CD8-positive, alpha-beta memory T cell (primary cell): ENCODE measurements around the gene ZNF195. TPM values are rescaled to one million over a fixed set of nuclear protein-coding genes. Genes with fewer than 3 reads are reported as not detected.
"Not testable (repeated sequence)": the region's sequence is repeated elsewhere in the genome, so short reads cannot be mapped to it uniquely, and the experiment has no call there.

Experiments used
- CTCF ChIA-PET: fragments of 350-600 bp; sonication (Branson Sonifier 250); formaldehyde crosslinking; loops from one replicate; lab custom pipeline; 2021; ENCODE audit warnings: antibody characterized with exemption; lab: Charles Lee
- POLR2A ChIA-PET: fragments of 350-600 bp; sonication (Branson Sonifier 250); formaldehyde crosslinking; loops from one replicate; lab custom pipeline; 2021; ENCODE audit warnings: antibody characterized with exemption; lab: Charles Lee
- DNase-seq, 5 donors: peaks; one replicate each; pipeline versions ENCODE4 v3.0.0 to v3.0.0-alpha.2; 2020 to 2022; ENCODE audit warnings: mixed read lengths in 1 of 5
- H3K27ac ChIP-seq: one replicate; pipeline ENCODE4 v1.7.0; 2013; ENCODE audit warnings: low read depth, mild to moderate bottlenecking, low read length, moderate library complexity
- H3K27me3 ChIP-seq: 2 replicates; pipeline ENCODE4 v1.7.0; 2013; ENCODE audit warnings: low read length, mild to moderate bottlenecking; ENCODE audit not compliant: insufficient read depth, poor library complexity, severe bottlenecking
- H3K36me3 ChIP-seq: 2 replicates; pipeline ENCODE4 v1.7.0; 2013; ENCODE audit warnings: mild to moderate bottlenecking, low read length, moderate library complexity; ENCODE audit not compliant: insufficient read depth
- H3K4me1 ChIP-seq: 2 replicates; pipeline ENCODE4 v1.7.0; 2013; ENCODE audit warnings: mild to moderate bottlenecking, low read length, moderate library complexity; ENCODE audit not compliant: insufficient read depth
- H3K4me3 ChIP-seq: 2 replicates; pipeline ENCODE4 v1.7.0; 2013; ENCODE audit warnings: mild to moderate bottlenecking, low read length
- H3K9me3 ChIP-seq: 2 replicates; pipeline ENCODE4 v1.7.0; 2013; ENCODE audit warnings: mild to moderate bottlenecking, low read length
- H3K27ac Mint-ChIP-seq, 8 donors: one replicate each; pipeline ENCODE4 v1.8.0; 2020 to 2021; ENCODE audit warnings: mixed read lengths in 8 of 8, mild to moderate bottlenecking in 6 of 8, inconsistent platforms in 3 of 8, moderate library complexity in 3 of 8
- H3K27me3 Mint-ChIP-seq, 2 donors: one replicate each; pipeline ENCODE4 v1.8.0; 2020 to 2021; ENCODE audit warnings: mixed read lengths in 2 of 2, mild to moderate bottlenecking in 1 of 2, moderate library complexity in 1 of 2
- H3K36me3 Mint-ChIP-seq, 3 donors: one replicate each; pipeline ENCODE4 v1.8.0; 2020 to 2021; ENCODE audit warnings: mixed read lengths in 3 of 3, inconsistent platforms in 1 of 3, mild to moderate bottlenecking in 1 of 3
- H3K4me1 Mint-ChIP-seq, 3 donors: one replicate each; pipeline ENCODE4 v1.8.0; 2020 to 2021; ENCODE audit warnings: mixed read lengths in 3 of 3, inconsistent platforms in 1 of 3, mild to moderate bottlenecking in 1 of 3
- H3K4me3 Mint-ChIP-seq, 7 donors: one replicate each; pipeline ENCODE4 v1.8.0; 2020 to 2021; ENCODE audit warnings: mixed read lengths in 7 of 7, mild to moderate bottlenecking in 6 of 7, moderate library complexity in 4 of 7, inconsistent platforms in 2 of 7
- H3K9me3 Mint-ChIP-seq, 5 donors: one replicate each; pipeline ENCODE4 v1.8.0; 2020 to 2022; ENCODE audit warnings: mixed read lengths in 5 of 5, mild to moderate bottlenecking in 3 of 5, moderate library complexity in 2 of 5, inconsistent platforms in 1 of 5
- polyA plus RNA-seq: library from polyadenylated mRNA; unstranded; fragments of 300-500 nt; fragmentation: Illumina TruSeq; gene quantifications from one replicate; pipeline ENCODE4 v1.2.3, GENCODE V29; 2021
- total RNA-seq, 2 experiments: library from RNA; stranded (reverse); gene quantifications; one replicate each; pipeline ENCODE4 v1.2.3, GENCODE V29; 2021

ZNF195 gene
- total and polyA plus RNA-seq, 3 experiments from 2014 or later: 24.2 to 41.5 (median 32.6) TPM

DNA sequence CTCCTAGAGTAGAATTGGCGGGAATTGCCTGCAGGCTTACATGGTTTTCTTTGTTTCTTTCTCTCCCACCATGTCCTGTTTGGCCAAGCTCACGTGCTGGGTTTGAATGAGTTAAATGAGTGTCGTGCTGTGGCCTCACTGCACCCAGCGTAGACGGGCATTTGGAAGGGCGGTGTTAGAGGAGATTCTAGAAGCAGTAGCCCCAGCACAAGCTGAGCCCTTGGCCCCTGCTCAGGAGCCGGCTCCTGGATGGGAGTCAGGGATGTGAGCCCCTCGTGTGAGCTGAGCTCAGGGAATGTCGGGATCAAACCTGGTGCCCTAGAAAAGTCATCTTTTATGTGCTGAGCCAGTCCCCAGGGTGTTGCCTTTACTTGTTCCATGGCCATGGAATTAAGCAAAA, 28.0 kb upstream of the ZNF195 start:
- H3K36me3 ChIP-seq, H3K9me3 ChIP-seq, H3K9me3 Mint-ChIP-seq, H3K27ac ChIP-seq, H3K4me1 Mint-ChIP-seq, H3K4me1 ChIP-seq, H3K27me3 Mint-ChIP-seq, DNase-seq, H3K4me3 ChIP-seq, H3K27me3 ChIP-seq, H3K4me3 Mint-ChIP-seq, CTCF ChIA-PET, POLR2A ChIA-PET, H3K27ac Mint-ChIP-seq, H3K36me3 Mint-ChIP-seq: not testable (repeated sequence)

DNA sequence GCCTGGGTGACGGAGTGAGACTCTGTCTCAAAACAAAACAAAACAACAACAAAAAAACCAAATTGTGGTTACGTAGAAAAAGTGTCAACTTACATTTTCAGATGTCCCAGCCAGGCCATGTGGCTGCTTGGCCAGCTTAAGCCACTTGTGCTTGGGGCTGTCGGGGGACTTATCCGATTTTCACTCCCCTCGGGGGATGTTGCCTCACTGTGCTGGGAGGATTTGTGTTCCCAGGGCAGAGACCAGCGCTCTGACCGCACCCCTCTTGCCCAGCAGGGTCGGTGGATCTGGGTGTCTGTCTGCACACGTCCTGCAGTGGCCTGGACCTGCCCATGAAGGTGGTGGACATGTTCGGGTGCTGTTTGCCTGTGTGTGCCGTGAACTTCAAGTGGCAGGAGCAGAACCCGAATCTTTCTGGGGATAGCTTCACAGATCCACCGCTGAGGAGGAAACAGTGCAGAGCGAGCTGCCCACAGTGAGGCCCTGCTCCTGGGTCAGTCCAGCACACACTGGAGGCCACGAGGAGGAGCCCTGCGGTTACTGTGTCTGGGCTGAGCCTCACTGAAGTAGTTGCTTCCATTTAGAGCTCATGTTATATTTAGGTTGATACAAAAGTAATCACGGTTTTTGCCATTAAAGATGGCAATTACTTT, 27.4 kb upstream of the ZNF195 start:
- H3K27me3 Mint-ChIP-seq, H3K9me3 ChIP-seq, CTCF ChIA-PET, H3K4me3 Mint-ChIP-seq, H3K4me3 ChIP-seq, POLR2A ChIA-PET, H3K9me3 Mint-ChIP-seq, H3K4me1 Mint-ChIP-seq, H3K4me1 ChIP-seq, H3K27ac ChIP-seq, H3K27ac Mint-ChIP-seq, DNase-seq, H3K36me3 Mint-ChIP-seq, H3K27me3 ChIP-seq, H3K36me3 ChIP-seq: not testable (repeated sequence)

DNA sequence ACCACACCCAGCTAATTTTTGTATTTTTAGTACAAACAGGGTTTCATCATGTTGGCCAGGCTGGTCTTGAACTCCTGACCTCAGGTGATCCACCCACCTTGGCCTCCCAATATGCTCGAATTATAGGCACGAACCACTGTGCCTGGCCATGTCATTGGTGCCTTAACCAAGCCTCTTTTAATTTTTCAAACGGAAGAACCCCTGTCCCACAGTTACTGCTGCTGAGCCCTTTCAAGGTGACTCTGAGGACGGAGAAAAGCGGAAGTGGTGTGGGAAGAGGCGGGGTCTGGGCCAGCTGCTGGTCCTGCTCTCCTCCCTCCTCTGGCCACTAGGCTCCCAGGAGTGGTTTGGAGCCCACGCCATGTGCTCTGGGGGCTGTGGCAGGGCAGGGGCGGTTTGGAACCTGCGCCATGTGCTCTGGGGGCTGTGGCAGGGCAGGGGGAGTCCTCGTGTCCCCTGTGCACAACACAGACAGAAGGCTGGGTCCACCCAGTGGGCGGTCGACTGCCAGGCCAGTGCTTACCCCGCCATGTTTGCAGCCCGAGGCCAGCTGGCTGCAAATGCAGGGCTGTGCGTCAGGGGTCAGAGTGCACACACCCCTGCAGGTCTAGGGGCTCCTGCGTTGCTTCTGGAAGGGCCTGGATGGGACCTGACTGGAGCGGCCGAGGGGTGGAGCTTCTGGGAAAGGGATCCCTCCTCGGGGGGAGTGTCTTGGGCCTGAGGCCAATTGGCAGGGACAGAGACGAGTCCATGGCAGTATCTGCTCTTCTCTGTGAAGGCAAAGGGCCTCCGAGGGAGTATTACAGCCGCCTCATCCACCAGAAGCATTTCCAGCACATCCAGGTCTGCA, 25.4 kb upstream of the ZNF195 start:
- H3K9me3 ChIP-seq, H3K36me3 Mint-ChIP-seq, H3K36me3 ChIP-seq, H3K27me3 ChIP-seq, H3K4me1 ChIP-seq, H3K4me3 ChIP-seq, H3K27ac Mint-ChIP-seq, H3K9me3 Mint-ChIP-seq, POLR2A ChIA-PET, H3K27me3 Mint-ChIP-seq, CTCF ChIA-PET, H3K4me3 Mint-ChIP-seq, DNase-seq, H3K4me1 Mint-ChIP-seq: not testable (repeated sequence)
- peak overlapping the region; percentile 43 for H3K27ac ChIP-seq

DNA sequence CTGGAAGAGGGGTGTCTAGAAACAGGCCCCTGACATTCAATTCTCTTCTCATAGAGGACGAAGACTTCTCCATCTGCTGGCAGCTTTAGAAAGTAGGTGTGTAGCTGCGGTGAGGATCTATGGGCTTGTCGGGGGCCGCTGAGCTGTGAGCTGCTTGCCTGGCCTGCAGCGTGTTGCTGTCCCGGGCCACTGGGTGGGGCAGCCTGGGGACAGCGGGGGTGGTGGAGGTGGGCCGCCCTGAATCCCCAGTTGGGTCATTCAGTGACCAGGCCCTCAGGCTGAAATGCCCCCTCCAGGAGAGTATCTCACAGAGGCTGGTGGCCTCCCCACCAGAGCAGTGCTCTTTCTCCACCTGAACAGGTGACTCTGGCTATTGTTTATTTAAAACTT, 23.9 kb upstream of the ZNF195 start:
- H3K27ac Mint-ChIP-seq, H3K27me3 Mint-ChIP-seq, H3K9me3 Mint-ChIP-seq, H3K4me3 Mint-ChIP-seq, POLR2A ChIA-PET, H3K36me3 ChIP-seq, H3K4me1 Mint-ChIP-seq, H3K36me3 Mint-ChIP-seq, CTCF ChIA-PET, H3K4me1 ChIP-seq, H3K27me3 ChIP-seq, H3K27ac ChIP-seq, H3K9me3 ChIP-seq, DNase-seq, H3K4me3 ChIP-seq: not testable (repeated sequence)

DNA sequence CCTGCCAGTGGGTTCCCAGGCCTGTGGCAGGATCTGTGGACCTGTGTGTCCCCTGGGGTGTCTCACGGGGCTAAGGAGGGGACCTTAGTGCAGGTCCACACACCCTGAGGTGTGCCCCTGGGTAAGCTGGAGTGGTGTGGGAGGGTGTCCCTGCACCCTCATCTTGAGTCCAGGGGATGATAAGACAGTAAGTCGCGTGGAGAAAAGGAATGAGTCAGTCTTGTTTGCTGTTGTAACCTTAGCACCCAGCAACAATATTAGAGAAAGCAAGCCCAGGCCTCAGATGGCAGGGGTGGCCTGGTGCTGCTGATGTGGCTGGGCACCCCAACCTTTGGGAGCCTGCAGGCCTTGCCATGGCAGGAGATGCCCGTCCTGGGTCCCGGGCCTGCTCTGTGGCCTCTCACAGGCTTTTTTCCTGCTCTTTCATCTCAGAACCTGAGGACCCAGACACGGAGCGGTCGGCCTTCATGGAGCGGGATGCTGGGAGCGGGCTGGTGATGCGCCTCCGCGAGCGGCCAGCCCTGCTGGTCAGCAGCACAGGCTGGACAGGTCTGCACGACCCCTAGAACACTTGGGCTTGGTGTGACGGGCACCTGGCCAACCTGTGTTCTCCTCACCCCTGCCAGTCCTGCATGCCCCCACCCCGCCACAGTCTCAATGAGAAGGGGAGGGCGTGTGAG, 23.4 kb upstream of the ZNF195 start:
- H3K4me1 ChIP-seq, H3K4me1 Mint-ChIP-seq, H3K27me3 ChIP-seq, H3K27ac Mint-ChIP-seq, H3K9me3 Mint-ChIP-seq, H3K4me3 Mint-ChIP-seq, CTCF ChIA-PET, DNase-seq, H3K4me3 ChIP-seq, H3K27ac ChIP-seq, H3K36me3 ChIP-seq, H3K27me3 Mint-ChIP-seq, H3K9me3 ChIP-seq, H3K36me3 Mint-ChIP-seq, POLR2A ChIA-PET: not testable (repeated sequence)

DNA sequence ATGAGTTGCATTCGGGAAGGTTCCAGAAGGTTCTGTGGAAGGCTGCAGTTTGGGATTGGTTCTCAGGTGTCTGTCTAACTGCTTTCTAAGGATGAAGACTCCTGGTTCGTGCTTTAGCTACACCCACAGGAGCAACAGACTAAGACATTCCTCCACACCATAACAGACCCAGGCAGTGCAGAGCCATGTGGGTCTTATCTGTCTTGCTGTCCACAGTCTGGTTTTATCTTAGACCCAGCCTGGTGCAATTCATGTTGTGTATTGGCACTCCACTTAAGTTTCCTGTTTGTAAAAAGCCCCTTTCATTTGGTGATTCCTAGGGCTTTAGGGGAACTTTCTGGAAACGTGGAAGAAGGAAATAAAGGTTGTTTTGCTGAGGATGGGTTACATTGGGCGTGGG, 22.1 kb upstream of the ZNF195 start:
- H3K27ac ChIP-seq, DNase-seq, H3K27me3 ChIP-seq, POLR2A ChIA-PET, CTCF ChIA-PET, H3K27me3 Mint-ChIP-seq, H3K36me3 Mint-ChIP-seq, H3K9me3 Mint-ChIP-seq, H3K4me3 Mint-ChIP-seq, H3K9me3 ChIP-seq, H3K4me1 ChIP-seq, H3K27ac Mint-ChIP-seq, H3K4me1 Mint-ChIP-seq, H3K36me3 ChIP-seq, H3K4me3 ChIP-seq: not testable (repeated sequence)

DNA sequence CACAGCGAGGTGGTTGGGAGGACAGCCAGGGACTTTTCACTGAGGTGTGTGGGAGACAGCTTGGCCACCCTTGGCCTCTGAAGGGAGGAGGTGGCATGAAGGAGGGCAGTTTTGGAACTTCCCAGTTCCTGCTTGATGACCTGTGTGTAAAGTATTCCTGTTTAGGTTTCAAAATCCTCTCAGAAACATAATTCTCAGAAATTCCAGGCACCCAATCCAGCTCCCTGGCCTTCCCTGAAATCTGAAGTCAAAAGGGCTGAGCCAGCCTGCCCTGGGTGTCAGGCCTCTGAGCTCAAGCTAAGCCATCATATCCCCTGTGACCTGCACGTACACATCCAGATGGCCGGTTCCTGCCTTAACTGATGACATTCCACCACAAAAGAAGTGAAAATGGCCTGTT, 19.6 kb upstream of the ZNF195 start:
- H3K36me3 ChIP-seq, H3K27me3 Mint-ChIP-seq, H3K4me1 Mint-ChIP-seq, DNase-seq, POLR2A ChIA-PET, H3K9me3 Mint-ChIP-seq, H3K4me3 ChIP-seq, CTCF ChIA-PET, H3K4me3 Mint-ChIP-seq, H3K27ac ChIP-seq, H3K9me3 ChIP-seq, H3K36me3 Mint-ChIP-seq, H3K27me3 ChIP-seq, H3K4me1 ChIP-seq, H3K27ac Mint-ChIP-seq: not testable (repeated sequence)

DNA sequence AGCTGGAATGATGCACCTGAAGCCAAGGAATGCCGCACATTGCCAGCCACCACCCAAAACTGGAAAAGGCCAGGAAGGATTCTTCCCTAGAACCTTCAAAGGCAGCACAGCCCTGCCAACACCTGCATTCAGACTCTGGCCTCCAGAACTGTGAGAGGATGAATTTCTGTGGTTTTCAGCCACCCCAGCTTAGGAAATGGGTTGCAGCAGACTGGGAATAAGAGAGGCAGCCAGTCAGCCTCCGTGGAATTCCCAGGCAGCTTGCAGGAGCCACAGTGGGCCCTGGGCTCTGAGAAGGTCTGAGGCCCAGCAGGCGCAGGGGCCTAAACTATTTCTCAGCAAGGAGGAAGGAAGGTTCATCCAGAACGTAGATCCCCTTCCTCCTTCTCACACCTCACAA, 19.2 kb upstream of the ZNF195 start:
- CTCF ChIA-PET, H3K27ac ChIP-seq, H3K36me3 ChIP-seq, DNase-seq, POLR2A ChIA-PET, H3K27ac Mint-ChIP-seq, H3K36me3 Mint-ChIP-seq, H3K4me3 Mint-ChIP-seq, H3K4me1 Mint-ChIP-seq, H3K9me3 Mint-ChIP-seq, H3K4me3 ChIP-seq, H3K27me3 ChIP-seq, H3K9me3 ChIP-seq, H3K27me3 Mint-ChIP-seq, H3K4me1 ChIP-seq: not testable (repeated sequence)
